ENCODE results near the gene DYNLL2. TPM values are rescaled to one million over a fixed set of nuclear protein-coding genes. Genes with fewer than 3 reads are reported as not detected.

Gene DYNLL2
- total RNA-seq, 2 experiments from 2014 or later = 12.4 to 22.5 TPM

DNA sequence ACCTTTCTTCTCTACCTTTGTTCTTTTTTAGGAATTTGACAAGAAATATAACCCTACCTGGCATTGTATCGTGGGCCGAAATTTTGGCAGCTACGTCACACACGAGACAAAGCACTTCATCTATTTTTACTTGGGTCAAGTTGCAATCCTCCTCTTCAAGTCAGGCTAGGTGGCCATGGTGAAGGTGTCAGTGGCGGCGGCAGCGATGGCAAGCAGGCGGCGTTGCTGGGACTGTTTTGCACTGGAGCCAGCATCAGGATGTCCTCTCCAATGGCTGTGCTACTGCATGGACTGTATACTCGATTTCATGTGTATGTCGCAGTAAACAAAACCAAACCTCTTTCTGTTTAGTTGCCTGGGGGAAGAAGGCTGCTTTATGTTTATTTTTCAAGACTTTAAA, 5.9 kb downstream of the DYNLL2 start:
- H3K27ac ChIP-seq (ENCODE audit: low read depth, low read length, poor library complexity, severe bottlenecking) = no peak overlapping the region
- peaks cover 41% of the 10 kb centered on the region for H4K20me1 ChIP-seq (ENCODE audit: insufficient read depth, low read length)
- no peaks in the 10 kb centered on the region for H3K9me3 ChIP-seq (ENCODE audit: low read length)
- H3K4me1 ChIP-seq (ENCODE audit: insufficient read depth, low read length, poor library complexity, severe bottlenecking) = peaks cover 11% of the 10 kb centered on the region
- H3K4me3 ChIP-seq (ENCODE audit: low read depth, low read length, poor library complexity, severe bottlenecking) = no peak overlapping the region
- CTCF ChIA-PET (ENCODE audit: unreplicated experiment) = no interaction called here
- peaks cover 50% of the 10 kb centered on the region for H3K79me2 ChIP-seq (ENCODE audit: insufficient read depth, low read depth, low read length)
- no peak overlapping the region for H2AFZ ChIP-seq (ENCODE audit: low read length)
- intact Hi-C loops (cut with micrococcal nuclease; ENCODE audit: unreplicated experiment) = no loop called here
- H3K4me2 ChIP-seq (ENCODE audit: low read length) = no peak overlapping the region
- TF ChIP-seq EZH2phosphoT487 (IDR thresholded peaks at IDR 0.05; ENCODE audit: borderline replicate concordance, low read depth, low read length) = no peak
- TF ChIP-seq, protein P1, sequence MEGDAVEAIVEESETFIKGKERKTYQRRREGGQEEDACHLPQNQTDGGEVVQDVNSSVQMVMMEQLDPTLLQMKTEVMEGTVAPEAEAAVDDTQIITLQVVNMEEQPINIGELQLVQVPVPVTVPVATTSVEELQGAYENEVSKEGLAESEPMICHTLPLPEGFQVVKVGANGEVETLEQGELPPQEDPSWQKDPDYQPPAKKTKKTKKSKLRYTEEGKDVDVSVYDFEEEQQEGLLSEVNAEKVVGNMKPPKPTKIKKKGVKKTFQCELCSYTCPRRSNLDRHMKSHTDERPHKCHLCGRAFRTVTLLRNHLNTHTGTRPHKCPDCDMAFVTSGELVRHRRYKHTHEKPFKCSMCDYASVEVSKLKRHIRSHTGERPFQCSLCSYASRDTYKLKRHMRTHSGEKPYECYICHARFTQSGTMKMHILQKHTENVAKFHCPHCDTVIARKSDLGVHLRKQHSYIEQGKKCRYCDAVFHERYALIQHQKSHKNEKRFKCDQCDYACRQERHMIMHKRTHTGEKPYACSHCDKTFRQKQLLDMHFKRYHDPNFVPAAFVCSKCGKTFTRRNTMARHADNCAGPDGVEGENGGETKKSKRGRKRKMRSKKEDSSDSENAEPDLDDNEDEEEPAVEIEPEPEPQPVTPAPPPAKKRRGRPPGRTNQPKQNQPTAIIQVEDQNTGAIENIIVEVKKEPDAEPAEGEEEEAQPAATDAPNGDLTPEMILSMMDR (conservative IDR thresholded peaks at IDR 0.05; ENCODE audit: low read length) = no peak
- peaks cover 94% of the 10 kb centered on the region for H3K36me3 ChIP-seq (ENCODE audit: insufficient read depth, low read length)
- H3K9me2 ChIP-seq (ENCODE audit: insufficient read depth, low read length) = no peaks in the 10 kb centered on the region
- no TSS peak for BruUV-seq (replicated peaks)
- POLR2A ChIA-PET = interaction anchor here (1.5 kb wide), 1 partner anchor 82 kb away, joined by 3 read pairs; the partner anchor contains the start of gene SRSF1
- DNase-seq (ENCODE audit: low spot score) = no peak

DNA sequence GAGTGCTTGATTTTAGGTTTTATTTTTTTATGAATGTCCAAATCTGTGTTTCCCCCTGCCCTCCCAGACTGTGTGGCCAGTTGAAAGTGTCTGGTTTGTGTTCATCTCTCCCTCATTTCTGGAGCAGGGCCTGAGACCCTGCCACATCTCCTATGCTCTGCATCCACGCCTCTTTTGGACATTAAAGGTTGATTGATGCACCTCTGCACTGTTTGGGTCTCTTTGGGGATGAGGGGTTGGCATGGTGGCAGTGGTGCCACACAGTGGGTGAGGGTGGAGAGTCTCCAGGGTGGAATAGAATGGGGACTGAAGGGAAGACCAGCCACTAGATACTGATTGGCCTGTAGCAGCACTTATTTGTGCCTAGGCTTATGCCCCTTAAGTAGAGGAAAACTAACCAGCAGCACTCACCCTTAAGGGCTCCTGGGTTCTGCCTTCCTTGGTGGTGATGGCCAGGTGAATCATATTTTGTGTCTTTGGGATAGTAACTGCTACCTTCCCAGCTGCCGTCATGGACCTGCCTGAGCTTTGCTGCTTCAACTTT, 7.9 kb downstream of the DYNLL2 start:
- ChIA-PET POLR2A (no interaction called here), CTCF (ENCODE audit: unreplicated experiment) (interaction anchor here (1.2 kb wide), 1 partner anchor 8 kb away, joined by 3 read pairs; the partner anchor contains the start of gene DYNLL2)
- intact Hi-C loops (cut with micrococcal nuclease; ENCODE audit: unreplicated experiment) = no loop called here
- DNase-seq (ENCODE audit: low spot score) = no peak
- no peak overlapping the region for H3K27ac ChIP-seq (ENCODE audit: low read depth, low read length, poor library complexity, severe bottlenecking)
- no peak for TF ChIP-seq EZH2phosphoT487 (IDR thresholded peaks at IDR 0.05; ENCODE audit: borderline replicate concordance, low read depth, low read length)
- TF ChIP-seq, protein P1 (conservative IDR thresholded peaks at IDR 0.05; ENCODE audit: low read length) = no peak
- H3K4me3 ChIP-seq (ENCODE audit: low read depth, low read length, poor library complexity, severe bottlenecking) = no peak overlapping the region
- H2AFZ ChIP-seq (ENCODE audit: low read length) = no peak overlapping the region
- BruUV-seq (replicated peaks) = TSS peak; percentile 22
- no peak overlapping the region for H3K4me2 ChIP-seq (ENCODE audit: low read length)
- H3K36me3 ChIP-seq (ENCODE audit: insufficient read depth, low read length) = peaks cover 88% of the 10 kb centered on the region
- no peaks in the 10 kb centered on the region for H3K4me1 ChIP-seq (ENCODE audit: insufficient read depth, low read length, poor library complexity, severe bottlenecking)
- peaks cover 23% of the 10 kb centered on the region for H4K20me1 ChIP-seq (ENCODE audit: insufficient read depth, low read length)
- no peaks in the 10 kb centered on the region for H3K9me3 ChIP-seq (ENCODE audit: low read length)
- no peaks in the 10 kb centered on the region for H3K9me2 ChIP-seq (ENCODE audit: insufficient read depth, low read length)
- peaks cover 30% of the 10 kb centered on the region for H3K79me2 ChIP-seq (ENCODE audit: insufficient read depth, low read depth, low read length)

DNA sequence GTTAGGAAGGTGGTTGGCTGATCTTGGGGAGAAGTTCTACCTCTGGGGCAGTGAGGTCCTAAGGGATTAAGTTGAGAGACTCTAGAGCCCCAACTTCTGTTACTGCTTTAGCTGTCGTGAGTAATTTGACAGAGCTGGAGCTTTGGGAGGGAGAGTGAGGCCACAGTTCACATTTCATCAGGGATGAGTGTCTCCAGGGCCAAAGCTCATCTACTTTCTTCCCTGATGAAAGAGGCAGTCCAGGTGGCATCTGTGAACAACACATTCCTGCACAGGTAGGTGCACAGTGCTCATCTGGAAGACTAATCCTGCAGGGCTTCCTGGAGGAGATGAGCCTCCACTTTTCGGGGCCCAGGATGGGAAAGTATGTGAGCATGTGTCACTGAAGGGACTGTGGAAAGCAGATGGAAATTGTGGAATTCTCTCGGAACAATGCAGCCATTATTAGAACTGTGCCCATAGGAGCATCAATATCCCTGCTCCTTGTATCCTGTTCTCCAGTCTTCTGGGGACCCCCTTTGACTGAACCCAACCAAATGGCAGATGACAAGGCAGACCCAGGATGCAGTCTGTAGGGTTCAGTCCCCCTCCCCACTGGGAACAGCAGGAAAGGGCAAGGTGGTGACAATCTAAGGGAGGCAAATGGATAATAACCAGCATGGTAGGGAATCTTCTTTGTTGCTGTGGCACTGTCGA, 9.0 kb downstream of the DYNLL2 start:
- no peaks in the 10 kb centered on the region for H3K9me3 ChIP-seq (ENCODE audit: low read length)
- no peak overlapping the region for H3K4me2 ChIP-seq (ENCODE audit: low read length)
- no peak overlapping the region for H2AFZ ChIP-seq (ENCODE audit: low read length)
- H3K36me3 ChIP-seq (ENCODE audit: insufficient read depth, low read length) = peaks cover 77% of the 10 kb centered on the region
- TF ChIP-seq, protein P1 (conservative IDR thresholded peaks at IDR 0.05; ENCODE audit: low read length) = no peak
- no peak for TF ChIP-seq EZH2phosphoT487 (IDR thresholded peaks at IDR 0.05; ENCODE audit: borderline replicate concordance, low read depth, low read length)
- no TSS peak for BruUV-seq (replicated peaks)
- H3K79me2 ChIP-seq (ENCODE audit: insufficient read depth, low read depth, low read length) = peaks cover 19% of the 10 kb centered on the region
- peaks cover 14% of the 10 kb centered on the region for H4K20me1 ChIP-seq (ENCODE audit: insufficient read depth, low read length)
- H3K9me2 ChIP-seq (ENCODE audit: insufficient read depth, low read length) = no peaks in the 10 kb centered on the region
- ChIA-PET POLR2A (no interaction called here), CTCF (ENCODE audit: unreplicated experiment) (interaction anchor here (1.2 kb wide), 1 partner anchor 9 kb away, joined by 3 read pairs; the partner anchor contains the start of gene DYNLL2)
- H3K4me1 ChIP-seq (ENCODE audit: insufficient read depth, low read length, poor library complexity, severe bottlenecking) = no peaks in the 10 kb centered on the region
- no peak overlapping the region for H3K4me3 ChIP-seq (ENCODE audit: low read depth, low read length, poor library complexity, severe bottlenecking)
- DNase-seq (ENCODE audit: low spot score) = no peak
- intact Hi-C loops (cut with micrococcal nuclease; ENCODE audit: unreplicated experiment) = no loop called here
- no peak overlapping the region for H3K27ac ChIP-seq (ENCODE audit: low read depth, low read length, poor library complexity, severe bottlenecking)

All from OCI-LY7 (cell line).